GM12878 (cell line): ENCODE results near the gene ULK4. TPM values are rescaled to one million over a fixed set of nuclear protein-coding genes. Genes with fewer than 3 reads are reported as not detected.

Experiments used
- ATAC-seq: fragments of 200-7000 bp; cut with Tn5 transposase; 3 replicates; pipeline ENCODE4 v1.9.1; 2020; ENCODE audit warnings: mild to moderate bottlenecking, moderate library complexity
- BruUV-seq: library from RNA; stranded (reverse); fragments of 400-500 nt; replicated peaks from 2 replicates; lab custom pipeline; 2021; lab: Mats Ljungman, UMichigan
- CTCF ChIA-PET: fragments of 300-600 bp; sonication (Branson Sonifier 250); formaldehyde crosslinking; extraction: SDS; loops from one replicate; lab custom pipeline; 2021; ENCODE audit warnings: inconsistent platforms; lab: Yijun Ruan, JAX
- POLR2A ChIA-PET: fragments of 350-600 bp; formaldehyde crosslinking; extraction: SDS; loops from one replicate; lab custom pipeline; 2021; ENCODE audit warnings: inconsistent platforms; lab: Charles Lee
- RAD21 ChIA-PET: fragments of 300-600 bp; sonication (Branson Sonifier 250); formaldehyde crosslinking; loops from one replicate; lab custom pipeline; 2023; ENCODE audit warnings: antibody characterized with exemption; ENCODE audit not compliant: unreplicated experiment; lab: Charles Lee
- SMC1A ChIA-PET: fragments of 300-600 bp; sonication (Branson Sonifier 250); formaldehyde crosslinking; loops from one replicate; lab custom pipeline; 2023; ENCODE audit not compliant: unreplicated experiment, uncharacterized antibody; lab: Charles Lee
- DNase-seq: peaks from one replicate; pipeline ENCODE4 v3.0.0-alpha.2; 2011; ENCODE audit warnings: low read depth, low spot score
- FAIRE-seq: peaks from 3 replicates; lab custom pipeline; 2011; peaks lifted over from hg19 to GRCh38; lab: Jason Lieb, UNC
- H2AFZ ChIP-seq: 2 replicates; pipeline ENCODE4 v1.6.0; 2011; ENCODE audit warnings: low read depth, low read length, control low read depth; ENCODE audit not compliant: control insufficient read depth
- H3K27ac ChIP-seq: 2 replicates; pipeline ENCODE4 v1.5.1; 2011; ENCODE audit warnings: control low read depth; ENCODE audit not compliant: control insufficient read depth, insufficient read depth
- H3K27me3 ChIP-seq, 2 experiments: replicated peaks in 1 of 2; 2 replicates each; pipeline versions ENCODE4 v1.6.0 to v1.6.1; 2011; ENCODE audit warnings: low read length in 1 of 2; ENCODE audit not compliant: control insufficient read depth in 2 of 2, insufficient read depth in 2 of 2
- H3K36me3 ChIP-seq, 2 experiments: 2 replicates each; pipeline ENCODE4 v1.5.1; 2011; ENCODE audit warnings: low read length in 1 of 2; ENCODE audit not compliant: control insufficient read depth in 2 of 2, insufficient read depth in 2 of 2
- H3K4me1 ChIP-seq: 2 replicates; pipeline ENCODE4 v1.6.1; 2011; ENCODE audit warnings: mild to moderate bottlenecking, low read length, moderate library complexity, mixed read lengths; ENCODE audit not compliant: control insufficient read depth, insufficient read depth
- H3K4me2 ChIP-seq: 2 replicates; pipeline ENCODE4 v1.6.0; 2011; ENCODE audit warnings: control low read depth; ENCODE audit not compliant: control insufficient read depth, insufficient read depth
- H3K4me3 ChIP-seq: fragments of 200-600 bp; sonication (generic); 2 replicates; pipeline ENCODE4 v1.5.1; 2016
- H3K79me2 ChIP-seq: 2 replicates; pipeline ENCODE4 v1.6.0; 2011; ENCODE audit warnings: low read length; ENCODE audit not compliant: control insufficient read depth, insufficient read depth
- H3K9ac ChIP-seq: 2 replicates; pipeline ENCODE4 v1.8.0; 2011; ENCODE audit warnings: low read length, control low read depth, mixed read lengths; ENCODE audit not compliant: control insufficient read depth, insufficient read depth
- H3K9me3 ChIP-seq: replicated peaks from 3 replicates; pipeline ENCODE4 v1.5.1; 2011; ENCODE audit warnings: mild to moderate bottlenecking, low read length; ENCODE audit not compliant: control insufficient read depth, insufficient read depth
- H4K20me1 ChIP-seq: 2 replicates; pipeline ENCODE4 v1.6.0; 2011; ENCODE audit not compliant: control insufficient read depth, insufficient read depth
- BCLAF1 ChIP-seq: fragments of 450-650 bp; IDR thresholded peaks from 2 replicates; pipeline ENCODE4 v1.6.1; 2017; ENCODE audit warnings: antibody characterized with exemption, mild to moderate bottlenecking, moderate library complexity
- CTCF ChIP-seq, 3 experiments: IDR thresholded peaks in 2 of 3; conservative IDR thresholded peaks in 1 of 3; 2 replicates each; pipeline ENCODE4 v1.5.1; 2011; ENCODE audit warnings: low read depth in 3 of 3, low read length in 3 of 3, mild to moderate bottlenecking in 3 of 3, control low read depth in 2 of 3, moderate library complexity in 2 of 3, inconsistent platforms in 1 of 3, mixed read lengths in 1 of 3; ENCODE audit not compliant: control insufficient read depth in 2 of 3, insufficient read depth in 1 of 3; ENCODE audit errors: extremely low read depth in 1 of 3
- KLF5 ChIP-seq: fragments of 450-650 bp; IDR thresholded peaks from 2 replicates; pipeline ENCODE4 v1.6.1; 2014; ENCODE audit warnings: mild to moderate bottlenecking; ENCODE audit not compliant: partially characterized antibody
- SPI1 ChIP-seq: IDR thresholded peaks from 2 replicates; pipeline ENCODE4 v1.6.1; 2011; ENCODE audit warnings: low read depth, mild to moderate bottlenecking, low read length, moderate library complexity, borderline replicate concordance; ENCODE audit not compliant: insufficient read depth
- WGBS: methylation state at CpG from one replicate; pipeline ENCODE4 v1.1.6; 2016; ENCODE audit warnings: low lambda C conversion rate; ENCODE audit not compliant: insufficient replicate concordance, insufficient coverage; ENCODE audit errors: missing lambda C conversion rate; 5-methylcytosine and 5-hydroxymethylcytosine counted together
- in situ Hi-C: fragments of 300-500 bp; cut with MboI; formaldehyde crosslinking; loops from 9 replicates; pipeline ENCODE4 v1.14.3; 2018; ENCODE audit warnings: mixed read lengths
- intact Hi-C: fragments of 100-400 bp; cut with micrococcal nuclease; formaldehyde crosslinking; loops from one replicate; pipeline ENCODE4 v1.14.2; 2022; ENCODE audit not compliant: unreplicated experiment
- polyA plus RNA-seq, 11 experiments: library from polyadenylated mRNA; depleted of rRNA in 4 of 11; unstranded in 6 of 11; stranded (reverse) in 5 of 11; fragments of >200 nt; fragmentation: Nextera tagmentation in 4 of 11; fragmentation: Illumina TruSeq in 1 of 11; extraction: Ambion mirVana in 4 of 11; extraction: Trizol in 1 of 11; gene quantifications; 1 replicate in 1 of 11; 2 replicates in 10 of 11; pipeline versions ENCODE4 v1.2.1 to v1.2.3, GENCODE V29; 2011 to 2016; ENCODE audit warnings: inconsistent platforms in 2 of 11, missing spikeins in 2 of 11, low read depth in 1 of 11
- total RNA-seq, 4 experiments: library from RNA; depleted of rRNA in 3 of 4; stranded (reverse); fragments of >200 nt in 3 of 4; fragmentation: Illumina TruSeq in 1 of 4; extraction: Trizol in 1 of 4; gene quantifications; 2 replicates each; pipeline versions ENCODE4 v1.2.1 to v1.2.3, GENCODE V29; 2013 to 2021
- TF ChIP-seq, protein P1 (sequence below): fragments of 450-650 bp; IDR thresholded peaks from 2 replicates; pipeline ENCODE4 v1.6.1; 2018; ENCODE audit warnings: borderline replicate concordance, mild to moderate bottlenecking; ENCODE audit not compliant: partially characterized antibody

The ULK4 gene
- total and polyA plus RNA-seq, 10 of the 15 experiments (the other 5 are each of a cell fraction or from before 2014, with no cell fraction given) = 3.5 to 7.6 (median 6.3) TPM

GRCh38 chr3:41362638-41363559 is 599.0 kb downstream of the ULK4 start:
- in situ Hi-C loops = no loop called here
- ChIA-PET CTCF (no interaction called here), POLR2A (interaction anchor here (0.6 kb wide), 1 partner anchor 212 kb away, joined by 4 read pairs; no protein-coding TSS in a partner anchor)
- Histone ChIP-seq H3K4me2 (no peak overlapping the region), H3K4me3 (no peak overlapping the region), H2AFZ (no peak overlapping the region), H3K79me2 (no peaks in the 10 kb centered on the region), H4K20me1 (no peaks in the 10 kb centered on the region), H3K9ac (no peak overlapping the region)
- TF ChIP-seq, protein P1, sequence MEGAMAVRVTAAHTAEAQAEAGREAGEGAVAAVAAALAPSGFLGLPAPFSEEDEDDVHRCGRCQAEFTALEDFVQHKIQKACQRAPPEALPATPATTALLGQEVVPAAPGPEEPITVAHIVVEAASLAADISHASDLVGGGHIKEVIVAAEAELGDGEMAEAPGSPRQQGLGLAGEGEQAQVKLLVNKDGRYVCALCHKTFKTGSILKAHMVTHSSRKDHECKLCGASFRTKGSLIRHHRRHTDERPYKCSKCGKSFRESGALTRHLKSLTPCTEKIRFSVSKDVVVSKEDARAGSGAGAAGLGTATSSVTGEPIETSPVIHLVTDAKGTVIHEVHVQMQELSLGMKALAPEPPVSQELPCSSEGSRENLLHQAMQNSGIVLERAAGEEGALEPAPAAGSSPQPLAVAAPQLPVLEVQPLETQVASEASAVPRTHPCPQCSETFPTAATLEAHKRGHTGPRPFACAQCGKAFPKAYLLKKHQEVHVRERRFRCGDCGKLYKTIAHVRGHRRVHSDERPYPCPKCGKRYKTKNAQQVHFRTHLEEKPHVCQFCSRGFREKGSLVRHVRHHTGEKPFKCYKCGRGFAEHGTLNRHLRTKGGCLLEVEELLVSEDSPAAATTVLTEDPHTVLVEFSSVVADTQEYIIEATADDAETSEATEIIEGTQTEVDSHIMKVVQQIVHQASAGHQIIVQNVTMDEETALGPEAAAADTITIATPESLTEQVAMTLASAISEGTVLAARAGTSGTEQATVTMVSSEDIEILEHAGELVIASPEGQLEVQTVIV = no peak
- TF ChIP-seq, all 136 proteins: peak for 0
- no peak for DNase-seq
- Histone ChIP-seq H3K27me3 (no peaks in the 10 kb centered on the region), H3K9me3 (no peaks in the 10 kb centered on the region), H3K4me1 (no peaks in the 10 kb centered on the region), H3K36me3 (no peaks in the 10 kb centered on the region), H3K27ac (no peak overlapping the region)
- SMC1A ChIA-PET = interaction anchor here (0.6 kb wide), 1 partner anchor 1751 kb away, joined by 3 read pairs; no protein-coding TSS in a partner anchor
- ATAC-seq = no peak
- no peak for FAIRE-seq
- BruUV-seq = no TSS peak
- intact Hi-C loops = no loop called here
- RAD21 ChIA-PET = no interaction called here
- WGBS = 44% methylated on average over 5 of the region's 5 CpGs

DNA sequence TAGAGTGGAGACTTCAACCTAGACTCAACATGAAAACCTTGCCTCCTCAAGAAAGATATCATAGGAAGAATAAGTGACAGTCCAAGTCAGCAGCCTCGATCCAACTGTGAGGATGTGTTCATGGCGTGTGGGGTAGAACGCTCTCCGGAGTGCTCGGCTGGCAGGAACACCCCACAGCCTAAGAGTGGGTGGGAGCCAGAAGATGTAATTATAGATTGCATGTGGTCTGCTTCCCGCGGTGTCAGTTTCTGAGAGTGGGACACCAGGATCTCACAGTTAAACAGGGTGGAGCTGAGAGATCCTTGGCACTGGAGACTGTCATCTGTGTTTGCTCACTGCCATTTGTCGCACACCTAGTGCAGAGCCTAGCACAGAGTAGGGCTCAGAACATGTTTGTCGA is 604.6 kb downstream of the ULK4 start:
- no TSS peak for BruUV-seq
- H2AFZ ChIP-seq = no peak overlapping the region
- no peaks in the 10 kb centered on the region for H3K36me3 ChIP-seq
- ATAC-seq = no peak
- H3K4me2 ChIP-seq = no peak overlapping the region
- H3K4me1 ChIP-seq = no peaks in the 10 kb centered on the region
- DNase-seq = no peak
- H3K9ac ChIP-seq = no peak overlapping the region
- ChIA-PET CTCF (no interaction called here), POLR2A (no interaction called here), RAD21 (no interaction called here), SMC1A (no interaction called here)
- H4K20me1 ChIP-seq = no peaks in the 10 kb centered on the region
- H3K4me3 ChIP-seq = no peak overlapping the region
- intact Hi-C loops = no loop called here
- FAIRE-seq = no peak
- in situ Hi-C loops = no loop called here
- no peaks in the 10 kb centered on the region for H3K9me3 ChIP-seq
- H3K27me3 ChIP-seq = no peaks in the 10 kb centered on the region
- 67% methylated on average over 9 of the region's 9 CpGs for WGBS
- H3K27ac ChIP-seq = no peak overlapping the region
- no peaks in the 10 kb centered on the region for H3K79me2 ChIP-seq
- no peak for TF ChIP-seq KLF5
- TF ChIP-seq CTCF (IDR thresholded peaks at IDR 0.05 in 2 of 3, conservative IDR thresholded peaks at IDR 0.05 in 1 of 3; ENCODE audit: control insufficient read depth in 2 of 3, extremely low read depth in 1 of 3, insufficient read depth in 1 of 3, low read depth in 3 of 3, low read length in 3 of 3) = no peak
- TF ChIP-seq BCLAF1 = no peak
- TF ChIP-seq SPI1 = no peak
